ENCODE data around the gene PILRB. TPM values are rescaled to one million over a fixed set of nuclear protein-coding genes. Genes with fewer than 3 reads are reported as not detected.
"Not testable (repeated sequence)": the region's sequence is repeated elsewhere in the genome, so short reads cannot be mapped to it uniquely, and the experiment has no call there.

The PILRB gene
- total and polyA plus RNA-seq, 2 of the 13 experiments (the other 11 are each of a cell fraction or from before 2014, with no cell fraction given), result 16.6 to 33.8 TPM

GRCh38 chr7:100335566-100336466 lies 22.1 kb upstream of the PILRB start (continued):
- TF ChIP-seq ARID4A (CRISPR knock-in tag; IDR thresholded peaks at IDR 0.05; ENCODE audit: borderline replicate concordance) (peak; percentile 91), ZNF350 (CRISPR knock-in tag; IDR thresholded peaks at IDR 0.05; ENCODE audit: borderline replicate concordance, low read depth) (peak; percentile 51; the same call in 1 of the 2 replicates), ZBED4 (CRISPR knock-in tag; IDR thresholded peaks at IDR 0.05; ENCODE audit: borderline replicate concordance) (0 out of 2 replicates have a peak, but pooled peaks have one; percentile 52), ZNF724P (CRISPR knock-in tag; IDR thresholded peaks at IDR 0.05; ENCODE audit: borderline replicate concordance) (peak; percentile 41; the same call in 1 of the 2 replicates), SPEN (CRISPR knock-in tag; IDR thresholded peaks at IDR 0.05; ENCODE audit: low read depth) (peak; percentile 75; the same call in 1 of the 2 replicates), ZNF343 (CRISPR knock-in tag; IDR thresholded peaks at IDR 0.05) (peak; percentile 15; the same call in 1 of the 2 replicates), ZNF781 (CRISPR knock-in tag; IDR thresholded peaks at IDR 0.05; ENCODE audit: borderline replicate concordance, not compliant biosample characterization) (peak; percentile 49), E2F1 (CRISPR knock-in tag; IDR thresholded peaks at IDR 0.05) (peak; percentile 40; the same call in 1 of the 2 replicates), ZNF317 (CRISPR knock-in tag; IDR thresholded peaks at IDR 0.05) (0 out of 2 replicates have a peak, but pooled peaks have one; percentile 49), ZNF674 (CRISPR knock-in tag; IDR thresholded peaks at IDR 0.05; ENCODE audit: low read depth) (0 out of 2 replicates have a peak, but pooled peaks have one; percentile 7), SRY (CRISPR knock-in tag; IDR thresholded peaks at IDR 0.05) (peak; percentile 79; the same call in 1 of the 2 replicates), ZNF44 (CRISPR knock-in tag; IDR thresholded peaks at IDR 0.05) (peak; percentile 88), SOX6 (CRISPR knock-in tag; IDR thresholded peaks at IDR 0.05) (peak; percentile 42; the same call in 1 of the 2 replicates), GFI1 (CRISPR knock-in tag; IDR thresholded peaks at IDR 0.05; ENCODE audit: borderline replicate concordance) (peak; percentile 21; the same call in 1 of the 2 replicates), TAF1 (CRISPR knock-in tag; IDR thresholded peaks at IDR 0.05) (peak; percentile 89), TGIF2 (CRISPR knock-in tag; IDR thresholded peaks at IDR 0.05) (0 out of 2 replicates have a peak, but pooled peaks have one; percentile 33), SALL2 (CRISPR knock-in tag; IDR thresholded peaks at IDR 0.05) (peak; percentile 82)
- not testable (repeated sequence) for TF ChIP-seq SOX6 (IDR thresholded peaks at IDR 0.05)
